ENCODE results near the gene ZNF718.
"Not testable (repeated sequence)": the region's sequence is repeated elsewhere in the genome, so short reads cannot be mapped to it uniquely, and the experiment has no call there.

Gene ZNF718

DNA sequence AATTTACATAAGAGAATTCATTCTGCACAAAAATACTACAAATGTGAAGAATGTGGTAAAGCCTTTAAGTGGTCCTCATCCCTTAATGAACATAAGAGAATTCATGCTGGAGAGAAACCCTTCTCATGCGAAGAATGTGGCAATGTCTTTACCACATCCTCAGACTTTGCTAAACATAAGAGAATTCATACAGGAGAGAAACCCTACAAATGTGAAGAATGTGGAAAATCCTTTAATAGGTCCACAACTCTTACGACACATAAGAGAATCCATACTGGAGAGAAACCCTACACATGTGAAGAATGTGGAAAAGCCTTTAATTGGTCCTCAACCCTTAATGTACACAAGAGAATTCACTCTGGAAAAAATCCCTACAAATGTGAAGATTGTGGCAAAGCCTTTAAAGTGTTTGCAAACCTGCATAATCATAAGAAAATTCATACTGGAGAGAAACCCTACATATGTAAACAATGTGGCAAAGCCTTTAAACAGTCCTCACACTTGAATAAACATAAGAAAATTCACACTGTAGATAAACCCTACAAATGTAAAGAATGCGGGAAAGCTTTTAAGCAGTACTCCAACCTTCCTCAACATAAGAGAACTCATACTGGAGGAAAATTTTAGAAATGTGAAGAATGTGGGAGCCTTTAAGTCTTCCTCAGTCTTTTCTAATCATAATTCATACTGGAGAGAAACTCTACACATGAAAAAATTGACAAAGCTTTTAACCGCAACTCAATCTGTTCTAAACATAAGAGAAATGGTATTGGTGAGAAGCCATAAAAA lies 37.4 kb downstream of the ZNF718 start:
- DNase-seq: no peak

DNA sequence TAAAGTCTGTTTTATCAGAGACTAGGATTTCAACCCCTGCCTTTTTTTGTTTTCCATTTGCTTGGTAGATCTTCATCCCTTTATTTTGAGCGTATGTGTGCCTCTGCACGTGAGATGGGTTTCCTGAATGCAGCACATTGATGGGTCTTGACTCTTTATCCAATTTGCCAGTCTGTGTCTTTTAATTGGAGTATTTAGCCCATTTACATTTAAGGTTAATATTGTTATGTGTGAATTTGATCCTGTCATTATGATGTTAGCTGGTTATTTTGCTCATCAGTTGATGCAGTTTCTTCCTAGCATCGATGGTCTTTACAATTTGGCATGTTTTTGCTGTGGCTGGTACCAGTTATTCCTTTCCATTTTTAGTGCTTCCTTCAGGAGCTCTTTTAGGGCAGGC lies 45.3 kb downstream of the ZNF718 start:
- not testable (repeated sequence) for DNase-seq

DNA sequence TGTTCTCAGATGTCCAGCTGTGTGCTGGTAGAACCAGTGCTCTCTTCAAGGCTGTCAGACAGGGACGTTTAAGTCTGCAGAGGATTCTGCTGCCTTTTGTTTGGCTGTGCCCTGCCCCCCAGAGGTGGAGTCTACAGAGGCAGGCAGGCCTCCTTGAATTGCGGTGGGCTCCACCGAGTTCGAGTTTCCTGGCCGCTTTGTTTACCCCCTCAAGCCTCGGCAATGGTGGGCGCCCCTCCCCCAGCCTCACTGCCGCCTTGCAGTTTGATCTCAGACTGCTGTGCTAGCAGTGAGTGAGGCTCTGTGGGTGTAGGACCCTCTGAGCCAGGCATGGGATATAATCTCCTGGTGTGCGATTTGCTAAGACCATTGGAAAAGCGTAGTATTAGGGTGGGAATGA lies 47.0 kb downstream of the ZNF718 start:
- DNase-seq: not testable (repeated sequence)

DNA sequence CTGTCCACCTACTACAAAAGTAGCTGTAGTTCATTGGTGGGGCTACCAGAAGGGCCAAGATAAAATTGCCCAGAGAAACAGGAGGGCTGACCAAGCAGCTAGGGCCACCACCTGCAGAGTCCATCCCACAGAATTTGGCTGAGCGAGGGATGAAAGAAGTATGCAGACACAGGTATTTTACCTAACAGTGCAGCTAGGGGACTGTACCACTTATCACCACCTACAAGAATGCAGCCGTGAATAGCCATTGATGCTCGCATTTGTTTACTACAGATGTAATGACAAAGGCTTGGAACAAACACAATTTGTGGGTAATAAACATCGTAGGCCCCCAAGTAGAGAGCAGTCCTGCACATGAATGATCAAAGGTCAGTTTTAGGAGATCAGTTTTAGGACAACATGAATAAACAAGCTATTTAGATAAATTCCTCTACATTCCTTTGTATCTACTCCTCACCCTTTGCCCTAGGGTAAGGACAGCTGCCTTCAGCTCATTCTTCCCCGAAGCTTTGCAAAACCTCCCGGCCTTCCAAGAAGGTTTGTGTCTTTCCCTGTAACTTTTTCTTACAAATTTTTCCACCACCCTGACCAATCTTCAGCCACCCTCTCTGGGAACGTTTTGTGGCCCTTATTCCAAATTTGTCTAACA lies 49.5 kb downstream of the ZNF718 start:
- DNase-seq: no peak

DNA sequence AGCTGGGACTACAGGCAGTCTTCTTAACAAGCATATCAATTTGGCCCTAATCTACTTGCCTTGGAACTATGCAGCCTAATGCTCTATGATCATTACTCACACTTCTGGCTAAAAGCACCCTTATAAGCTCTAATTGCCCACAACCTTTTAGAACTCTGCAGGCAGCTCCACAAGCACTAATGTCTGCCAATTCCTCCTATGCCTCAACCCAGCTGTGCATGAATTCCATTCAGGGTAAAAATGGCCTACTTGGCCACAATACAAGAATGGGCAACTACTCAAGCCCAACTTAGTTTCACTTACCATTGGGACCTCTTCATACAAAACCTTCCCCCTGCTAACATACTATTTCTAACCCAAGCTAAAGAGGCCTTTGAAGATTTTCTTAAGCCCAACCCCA lies 51.7 kb downstream of the ZNF718 start:
- DNase-seq: no peak

DNA sequence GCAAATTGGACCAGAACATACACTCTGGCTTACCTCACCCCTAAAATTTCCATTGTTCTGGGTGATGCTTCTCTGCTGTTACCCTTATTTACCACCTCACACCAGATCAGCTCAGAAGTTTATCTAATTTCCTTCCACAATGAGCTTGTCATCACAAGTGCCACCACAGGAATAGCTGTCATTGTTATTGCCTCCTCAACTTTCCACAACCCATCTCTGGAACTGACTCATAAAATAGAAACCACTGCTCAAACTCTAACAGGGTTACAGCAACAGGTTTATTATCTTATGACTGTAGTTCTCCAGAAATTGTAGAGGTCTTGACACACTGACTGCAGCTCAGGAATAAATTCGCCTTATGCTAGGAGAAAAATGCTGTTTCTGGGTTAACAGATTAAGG lies 52.7 kb downstream of the ZNF718 start:
- no peak for DNase-seq

DNA sequence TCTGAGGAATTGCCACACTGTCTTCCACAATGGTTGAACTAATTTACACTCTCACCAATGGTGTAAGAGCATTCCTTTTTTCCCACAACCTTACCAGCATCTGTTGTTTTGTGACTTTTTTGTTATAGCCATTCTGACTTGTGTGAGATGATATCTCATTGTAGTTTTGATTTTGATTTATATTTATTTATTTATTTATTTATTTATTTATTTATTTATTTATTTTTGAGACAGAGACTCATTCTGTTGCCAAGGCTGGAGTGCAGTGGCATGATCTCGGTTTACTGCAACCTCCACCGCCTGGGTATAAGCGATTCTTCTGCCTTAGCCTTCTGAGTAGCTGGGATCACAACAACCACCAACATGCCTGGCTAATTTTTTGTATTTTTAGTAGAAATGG lies 57.9 kb downstream of the ZNF718 start:
- DNase-seq: not testable (repeated sequence)

DNA sequence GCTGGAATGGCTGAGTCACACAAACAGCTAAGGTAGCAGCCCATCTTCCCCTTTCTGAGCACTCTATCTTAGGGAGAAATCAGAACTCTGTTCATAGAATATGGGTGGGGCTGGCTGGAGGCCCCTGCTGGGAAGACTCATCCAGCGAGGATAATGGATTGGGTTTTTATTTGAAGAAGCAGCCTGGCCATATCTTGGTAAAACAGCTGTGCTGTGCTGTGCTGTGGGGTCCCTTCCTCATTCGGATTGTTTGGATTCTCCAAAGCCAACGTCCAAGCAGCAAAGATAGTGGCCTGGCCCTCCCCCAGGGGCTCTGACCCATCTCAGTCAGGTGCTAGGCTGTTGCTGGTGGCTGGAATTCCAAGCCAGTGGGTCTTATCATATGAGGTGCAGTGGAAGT lies 63.8 kb downstream of the ZNF718 start:
- DNase-seq: no peak

DNA sequence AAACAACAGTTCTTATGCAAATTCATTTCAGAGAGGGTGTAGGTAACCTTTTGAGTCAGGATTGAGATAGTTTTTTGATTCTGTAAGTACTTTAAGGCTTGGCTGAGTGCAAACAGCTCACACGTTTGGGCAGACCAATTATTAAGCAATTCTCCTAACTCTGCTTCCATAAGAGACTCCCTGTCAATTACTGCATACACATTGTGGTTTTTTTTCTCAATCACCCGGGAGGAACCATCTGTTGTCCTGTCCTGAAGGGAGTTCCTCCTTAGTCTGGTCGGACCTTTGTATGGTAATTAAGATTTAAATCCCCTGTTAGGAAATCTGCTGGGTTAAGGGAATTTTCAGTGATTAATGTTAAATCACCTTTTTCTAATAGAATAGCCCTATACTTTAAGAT lies 70.9 kb downstream of the ZNF718 start:
- DNase-seq: not testable (repeated sequence)

DNA sequence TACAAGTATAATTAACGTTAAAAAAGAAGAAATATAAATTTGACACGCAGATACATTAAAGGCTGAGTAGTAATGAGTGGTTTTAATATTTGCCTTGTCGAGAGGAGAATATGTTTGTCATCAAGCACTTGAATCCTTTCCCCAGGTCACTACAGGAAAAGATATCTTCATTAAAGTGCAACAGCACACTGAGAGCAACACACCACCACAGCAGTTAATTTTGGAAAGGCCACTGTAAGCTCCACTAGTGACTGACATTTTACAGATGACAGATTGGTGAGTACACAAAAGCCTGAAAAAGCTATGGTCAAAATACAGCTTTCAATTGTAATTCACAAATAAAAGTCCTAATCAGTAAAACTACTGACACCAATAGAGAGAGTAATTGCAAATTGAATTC lies 76.6 kb downstream of the ZNF718 start:
- DNase-seq: no peak

DNA sequence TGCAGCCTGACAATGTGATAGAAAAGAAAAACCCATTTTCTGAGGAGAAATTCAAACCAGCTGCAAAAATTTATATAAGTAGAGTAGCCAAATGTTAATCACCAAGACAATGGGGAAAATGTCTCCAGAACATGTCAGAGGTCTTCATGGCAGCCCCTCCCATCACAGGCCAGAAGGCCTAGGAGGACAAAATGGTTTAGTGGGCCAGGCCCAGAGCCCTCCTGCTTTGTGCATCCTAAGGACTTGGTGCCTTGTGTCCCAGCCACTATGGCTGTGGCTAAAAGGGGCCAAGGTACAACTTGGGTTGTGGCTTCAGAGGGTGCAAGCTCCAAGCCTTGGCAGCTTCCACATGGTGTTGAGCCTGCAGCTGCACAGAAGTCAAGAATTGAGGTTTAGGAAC lies 78.5 kb downstream of the ZNF718 start:
- not testable (repeated sequence) for DNase-seq

DNA sequence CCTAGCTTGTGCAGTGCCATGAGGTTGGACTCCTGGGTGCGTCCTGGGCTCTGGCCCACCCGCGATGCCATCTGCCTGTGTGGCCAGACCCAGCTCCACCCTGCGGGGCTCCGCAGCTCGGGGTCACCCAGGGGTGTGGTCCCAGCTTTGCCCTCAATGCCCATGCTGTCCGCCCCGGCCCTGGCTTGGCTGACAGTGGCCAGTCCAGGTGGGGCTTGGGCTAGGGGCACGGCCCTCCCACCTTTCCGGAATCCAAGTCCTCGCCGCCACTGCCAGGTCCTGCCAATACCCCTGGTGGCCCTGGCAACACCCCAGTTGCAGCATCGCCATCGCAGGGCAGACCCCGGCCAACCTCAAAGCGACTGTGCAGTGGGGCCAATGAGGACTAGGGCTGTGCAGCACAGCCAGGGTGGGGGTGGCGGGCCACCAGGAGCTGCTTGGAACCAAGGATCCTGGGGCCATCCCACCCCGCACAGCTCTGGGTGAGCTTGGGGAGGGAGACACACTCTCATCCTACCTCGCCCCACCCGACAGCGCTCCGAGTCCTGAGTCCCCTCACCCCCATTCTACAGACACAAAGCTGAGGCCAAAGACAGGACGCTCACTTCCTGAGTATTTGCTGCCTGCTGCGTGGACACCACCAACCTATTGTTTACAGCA lies 80.9 kb downstream of the ZNF718 start:
- no peak for DNase-seq

DNA sequence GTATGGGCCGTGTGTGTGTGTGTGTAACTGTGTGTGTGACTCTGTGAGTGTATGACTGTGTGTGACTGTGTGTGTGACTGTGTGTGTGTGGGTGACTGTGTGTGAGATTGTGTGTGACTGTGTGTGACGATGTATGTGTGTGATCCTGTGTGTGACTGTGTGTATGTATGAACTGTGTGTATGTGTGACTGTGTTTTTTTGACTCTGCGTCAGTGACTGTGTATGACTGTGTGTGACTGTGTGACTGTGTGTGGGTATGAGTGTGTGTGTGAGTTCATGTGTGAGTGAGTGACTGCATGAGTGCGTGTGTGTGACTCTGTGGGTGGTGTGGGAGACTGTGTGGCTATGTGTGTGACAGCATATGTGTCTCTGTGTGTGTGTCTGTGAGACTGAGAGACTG lies 81.8 kb downstream of the ZNF718 start:
- no peak for DNase-seq

DNA sequence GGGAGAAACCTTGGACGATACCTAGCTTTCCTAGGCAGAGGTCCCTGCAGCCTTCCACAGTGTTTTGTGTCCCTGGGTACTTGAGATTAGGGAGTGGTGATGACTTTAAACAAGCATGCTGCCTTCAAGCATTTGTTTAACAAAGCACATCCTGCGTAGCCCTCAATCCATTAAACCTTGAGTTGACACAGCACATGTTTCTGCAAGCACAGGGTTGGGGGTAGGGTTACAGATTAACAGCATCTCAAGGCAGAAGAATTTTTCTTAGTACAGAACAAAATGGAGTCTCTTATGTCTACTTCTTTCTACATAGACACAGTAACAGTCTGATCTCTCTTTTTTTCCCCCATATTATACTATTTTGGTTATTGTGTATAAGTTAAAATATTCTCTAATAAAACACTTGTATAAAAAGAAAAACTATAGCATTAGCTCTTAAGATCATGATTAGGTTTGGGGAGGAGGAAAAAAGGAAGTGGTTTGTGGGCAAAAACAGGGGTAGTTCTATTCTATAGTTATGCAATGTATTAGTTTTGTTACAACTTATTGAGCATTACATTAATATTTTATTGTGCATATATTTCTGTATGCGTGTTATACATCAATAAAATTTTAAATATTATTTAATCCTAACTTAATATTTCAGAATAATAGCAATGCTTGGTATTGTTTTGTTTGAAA lies 84.3 kb downstream of the ZNF718 start:
- DNase-seq: not testable (repeated sequence)

DNA sequence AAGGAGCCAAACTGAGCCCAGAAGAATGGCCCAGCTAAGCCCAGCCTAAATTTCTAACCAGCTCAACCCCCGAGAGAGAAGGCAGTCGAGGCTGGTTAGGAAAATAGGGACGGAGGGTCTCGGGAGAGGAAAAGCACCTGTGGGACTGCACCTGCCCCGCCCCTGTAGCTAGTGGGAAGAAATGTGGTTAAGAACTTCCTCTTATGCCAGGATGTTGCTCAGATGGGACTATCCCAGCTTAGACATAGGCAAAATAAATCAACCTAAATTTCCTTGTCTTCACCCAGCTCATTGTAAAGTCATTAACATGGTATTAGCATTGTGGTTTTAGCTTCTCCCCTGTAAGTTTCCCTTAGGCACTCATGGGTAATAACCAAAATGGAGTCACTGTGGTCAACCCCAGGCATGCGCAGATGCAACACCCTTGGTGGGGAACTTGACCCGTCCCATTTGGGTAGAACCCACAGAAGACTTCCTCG lies 86.8 kb downstream of the ZNF718 start:
- DNase-seq: no peak

DNA sequence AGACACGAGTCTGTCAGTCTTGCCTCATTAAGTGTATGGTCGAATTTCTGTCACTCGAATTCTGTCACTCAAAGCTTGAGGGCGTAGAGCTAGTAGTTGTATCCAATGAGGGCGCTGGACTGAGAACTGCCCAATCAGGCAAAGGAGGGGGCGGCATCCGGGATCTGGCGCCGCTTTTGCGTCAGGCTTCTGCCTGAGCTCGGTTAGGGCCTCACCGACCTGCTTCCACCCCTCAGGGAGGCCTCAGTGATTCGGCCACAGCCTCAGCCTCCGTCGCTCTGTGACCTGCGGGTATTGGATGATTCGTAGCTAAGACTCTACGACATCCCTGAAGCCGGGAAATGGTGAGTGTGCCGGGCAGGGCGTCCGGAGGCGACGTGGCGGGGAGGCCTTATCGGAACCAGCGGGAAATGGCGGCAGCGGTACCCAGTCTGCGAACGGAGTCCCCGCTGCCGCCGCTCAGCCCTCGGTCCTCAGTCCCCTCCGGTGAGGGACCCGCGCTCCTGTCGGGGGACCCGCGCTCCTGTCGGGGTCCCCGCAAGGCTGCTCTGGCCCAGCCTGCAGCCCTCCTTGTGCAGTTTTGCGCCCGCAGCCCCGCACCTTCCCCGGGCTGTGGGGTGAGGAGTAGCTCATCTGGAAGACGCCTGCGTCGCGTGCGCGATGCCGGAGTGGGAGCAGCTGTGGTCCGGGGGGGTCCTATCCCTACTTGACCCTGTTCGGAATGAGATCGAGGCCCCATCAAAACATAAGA lies 88.3 kb downstream of the ZNF718 start:
- DNase-seq: no peak

DNA sequence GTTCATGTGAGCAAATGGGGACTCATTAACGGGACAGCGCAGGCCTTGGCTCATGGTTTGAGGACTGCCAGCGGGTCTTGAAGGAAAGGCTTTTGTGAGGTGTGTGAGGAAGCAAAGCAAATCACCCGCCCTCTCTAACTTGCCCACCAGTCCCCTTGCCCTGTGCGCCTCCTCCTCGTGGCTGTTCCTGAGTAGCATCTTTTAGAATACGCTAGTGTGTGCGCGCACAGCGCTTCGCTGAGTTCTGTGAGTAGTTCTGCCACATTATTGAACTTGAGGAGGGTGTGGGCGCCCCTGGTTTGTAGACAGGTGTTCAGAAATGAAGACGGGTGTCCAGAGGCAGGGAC lies 88.9 kb downstream of the ZNF718 start:
- not testable (repeated sequence) for DNase-seq
